A549 treated with ZK216348 at 1 μM for 4 hours (cell line): ENCODE data around the gene RPS26. TPM values are rescaled to one million over a fixed set of nuclear protein-coding genes. Genes with fewer than 3 reads are reported as not detected.

ENCODE experiments used
- total RNA-seq: library from RNA; stranded (reverse); fragments of 200-300 nt; extraction: Qiagen RNA extraction; gene quantifications from 5 replicates; pipeline ENCODE4 v1.2.3, GENCODE V29; 2022; ENCODE audit warnings: low read depth

Gene RPS26
- total RNA-seq = 598 to 732 TPM (median 664 TPM) in 5 replicates

GRCh38 chr12:56041552-56042429 lies at the start of gene RPS26:
TSS of gene RPS26 (plus strand) at chr12:56041918. CDS start at chr12:56042167, 249 bp downstream.

GRCh38 chr12:55996715-55997534 lies 44.8 kb upstream of the RPS26 start, which contains the start of gene SUOX:
TSS of gene SUOX (plus strand) at chr12:55997276. CDS start at chr12:56002222, 4,946 bp downstream.

GRCh38 chr12:56020423-56021184 lies 21.1 kb upstream of the RPS26 start, which contains the start of gene IKZF4:
TSS of gene IKZF4 (plus strand) at chr12:56021043. CDS start at chr12:56021494, 451 bp downstream.

GRCh38 chr12:56079723-56080555 lies 38.2 kb downstream of the RPS26 start, which contains the start of gene ERBB3:
TSS of gene ERBB3 (plus strand) at chr12:56080165. CDS start at chr12:56080301, 136 bp downstream.

Other genes starting within 250 kb of the RPS26 start
- 87.9 to 174 TPM (median 93.1 TPM) in 5 replicates for gene SARNP, start 224.2 kb upstream of the RPS26 start, total RNA-seq
- gene ORMDL2, start 223.9 kb upstream of the RPS26 start, total RNA-seq = 77.5 to 103 TPM (median 99.1 TPM) in 5 replicates
- 19.9 to 25.3 TPM (median 23.0 TPM) in 5 replicates for gene DNAJC14, start 212.3 kb upstream of the RPS26 start, total RNA-seq
- 0.14 to 0.61 TPM (median 0.28 TPM) in 5 replicates for gene MMP19, start 199.0 kb upstream of the RPS26 start, total RNA-seq
- 36.7 to 44.1 TPM (median 39.9 TPM) in 5 replicates for gene PYM1, start 114.0 kb upstream of the RPS26 start, total RNA-seq
- 13.8 to 21.2 TPM (median 19.1 TPM) in 5 replicates for gene DGKA, start 110.8 kb upstream of the RPS26 start, total RNA-seq
- gene PMEL, start 75.9 kb upstream of the RPS26 start, total RNA-seq = 0.38 to 1.3 TPM (median 0.74 TPM) in 5 replicates
- 48.3 to 60.3 TPM (median 53.6 TPM) in 5 replicates for gene CDK2, start 75.1 kb upstream of the RPS26 start, total RNA-seq
- gene RAB5B, start 67.8 kb upstream of the RPS26 start, total RNA-seq = 26.3 to 38.7 TPM (median 35.1 TPM) in 5 replicates
- 7.7 to 10.2 TPM (median 9.1 TPM) in 5 replicates for gene SUOX, start 44.6 kb upstream of the RPS26 start, total RNA-seq
- 1.9 to 3.0 TPM (median 2.5 TPM) in 5 replicates for gene IKZF4, start 20.9 kb upstream of the RPS26 start, total RNA-seq
- gene ERBB3, start 38.2 kb downstream of the RPS26 start, total RNA-seq = 1.0 to 3.4 TPM (median 1.7 TPM) in 5 replicates
- 290 to 341 TPM (median 318 TPM) in 5 replicates for gene PA2G4, start 62.6 kb downstream of the RPS26 start, total RNA-seq
- 5,330 to 6,068 TPM (median 5,698 TPM) in 5 replicates for gene RPL41, start 74.7 kb downstream of the RPS26 start, total RNA-seq
- gene ZC3H10, start 76.3 kb downstream of the RPS26 start, total RNA-seq = 1.9 to 4.3 TPM (median 3.3 TPM) in 5 replicates
- 50.9 to 78.2 TPM (median 70.6 TPM) in 5 replicates for gene ESYT1, start 86.3 kb downstream of the RPS26 start, total RNA-seq
- 70.2 to 85.1 TPM (median 77.2 TPM) in 5 replicates for gene MYL6B, start 110.7 kb downstream of the RPS26 start, total RNA-seq
- gene MYL6, start 116.4 kb downstream of the RPS26 start, total RNA-seq = 2,092 to 3,261 TPM (median 2,304 TPM) in 5 replicates
- gene SMARCC2, start 147.6 kb downstream of the RPS26 start, total RNA-seq = 27.7 to 41.8 TPM (median 41.3 TPM) in 5 replicates
- gene RNF41, start 180.0 kb downstream of the RPS26 start, total RNA-seq = 22.5 to 29.2 TPM (median 24.2 TPM) in 5 replicates
- 58.8 to 64.0 TPM (median 61.2 TPM) in 5 replicates for gene NABP2, start 182.4 kb downstream of the RPS26 start, total RNA-seq
- gene SLC39A5, start 188.1 kb downstream of the RPS26 start, total RNA-seq = 0.21 TPM in 1 of 5 replicates, not detected in the others
- 30.3 to 53.2 TPM (median 47.3 TPM) in 5 replicates for gene ANKRD52, start 216.5 kb downstream of the RPS26 start, total RNA-seq
- 16.1 to 18.7 TPM (median 17.7 TPM) in 5 replicates for gene COQ10A, start 225.0 kb downstream of the RPS26 start, total RNA-seq